ENCODE measurements around the gene ARHGEF4. TPM values are rescaled to one million over a fixed set of nuclear protein-coding genes. Genes with fewer than 3 reads are reported as not detected.

ARHGEF4 gene
- total and polyA plus RNA-seq, 10 of the 15 experiments (the other 5 are each of a cell fraction or from before 2014, with no cell fraction given) = 0.02 to 0.24 (median 0.16) TPM; not detected in 6

DNA sequence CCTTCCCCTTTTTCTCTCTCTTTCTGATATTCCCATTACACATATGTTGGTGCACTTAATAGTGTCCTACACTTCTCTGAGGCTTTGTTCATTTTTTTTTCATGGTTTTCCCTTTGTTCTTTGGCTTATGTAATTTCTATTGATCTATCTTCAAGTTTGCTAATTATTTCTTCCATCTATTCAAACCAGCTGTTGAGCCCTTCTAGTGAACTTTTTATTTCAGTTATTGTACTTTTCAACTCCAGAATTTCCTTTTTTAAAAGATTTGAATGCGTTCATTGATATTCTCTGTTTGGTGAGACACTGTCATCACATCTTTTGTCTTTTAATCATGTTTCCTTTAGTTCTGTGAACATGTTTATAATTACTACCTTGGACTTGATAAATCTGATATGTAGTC is 118.2 kb downstream of the ARHGEF4 start:
- RAD21 ChIA-PET (ENCODE audit: unreplicated experiment) = no interaction called here
- CTCF ChIA-PET = no interaction called here
- SMC1A ChIA-PET (ENCODE audit: uncharacterized antibody, unreplicated experiment) = no interaction called here
- 27% methylated on average over 1 of the region's 1 CpG for WGBS (ENCODE audit: insufficient coverage, insufficient replicate concordance, low lambda C conversion rate, missing lambda C conversion rate)
- ATAC-seq = no peak
- BruUV-seq (replicated peaks) = no TSS peak
- Histone ChIP-seq H3K9me3 (replicated peaks; ENCODE audit: control insufficient read depth, insufficient read depth, low read length) (no peaks in the 10 kb centered on the region; the same call in 1 of the 3 replicates), H3K4me3 (no peak overlapping the region), H2AFZ (ENCODE audit: control insufficient read depth, low read depth, low read length) (no peak overlapping the region), H3K27ac (ENCODE audit: control insufficient read depth, insufficient read depth) (no peak overlapping the region), H3K9ac (ENCODE audit: control insufficient read depth, insufficient read depth, low read length) (no peak overlapping the region), H3K27me3 (replicated peaks in 1 of 2; ENCODE audit: control insufficient read depth in 2 of 2, insufficient read depth in 2 of 2, low read length in 1 of 2) (no peaks in the 10 kb centered on the region), H4K20me1 (ENCODE audit: control insufficient read depth, insufficient read depth) (no peaks in the 10 kb centered on the region), H3K4me1 (ENCODE audit: control insufficient read depth, insufficient read depth, low read length) (no peaks in the 10 kb centered on the region), H3K36me3 (ENCODE audit: control insufficient read depth in 2 of 2, insufficient read depth in 2 of 2, low read length in 1 of 2) (no peaks in the 10 kb centered on the region), H3K79me2 (ENCODE audit: control insufficient read depth, insufficient read depth, low read length) (no peaks in the 10 kb centered on the region), H3K4me2 (ENCODE audit: control insufficient read depth, insufficient read depth) (no peak overlapping the region)
- in situ Hi-C loops (cut with MboI) (no loop called here), intact Hi-C loops (cut with micrococcal nuclease; ENCODE audit: unreplicated experiment) (no loop called here)
- no peak for DNase-seq (ENCODE audit: low read depth, low spot score)
- FAIRE-seq = no peak
- POLR2A ChIA-PET = no interaction called here
- TF ChIP-seq SREBF1 (IDR thresholded peaks at IDR 0.05; ENCODE audit: low read length) (no peak), KDM1A (IDR thresholded peaks at IDR 0.05; ENCODE audit: borderline replicate concordance) (no peak), BRCA1 (IDR thresholded peaks at IDR 0.05; ENCODE audit: low read depth, low read length) (no peak), ZSCAN29 (IDR thresholded peaks at IDR 0.05) (no peak), CEBPB (IDR thresholded peaks at IDR 0.05; ENCODE audit: borderline replicate concordance in 1 of 2, low read depth in 2 of 2, low read length in 2 of 2) (no peak), ZNF622 (IDR thresholded peaks at IDR 0.05) (no peak), YY1 (IDR thresholded peaks at IDR 0.05; ENCODE audit: low read depth, low read length) (no peak), RELA (IDR thresholded peaks at IDR 0.05; ENCODE audit: borderline replicate concordance, partially characterized antibody) (no peak), NFXL1 (IDR thresholded peaks at IDR 0.05; ENCODE audit: borderline replicate concordance) (no peak), TCF12 (IDR thresholded peaks at IDR 0.05; ENCODE audit: low read depth, low read length) (no peak), ATF7 (IDR thresholded peaks at IDR 0.05; ENCODE audit: low read depth) (no peak), IKZF2 (IDR thresholded peaks at IDR 0.05) (no peak)
- TF ChIP-seq, protein P1, sequence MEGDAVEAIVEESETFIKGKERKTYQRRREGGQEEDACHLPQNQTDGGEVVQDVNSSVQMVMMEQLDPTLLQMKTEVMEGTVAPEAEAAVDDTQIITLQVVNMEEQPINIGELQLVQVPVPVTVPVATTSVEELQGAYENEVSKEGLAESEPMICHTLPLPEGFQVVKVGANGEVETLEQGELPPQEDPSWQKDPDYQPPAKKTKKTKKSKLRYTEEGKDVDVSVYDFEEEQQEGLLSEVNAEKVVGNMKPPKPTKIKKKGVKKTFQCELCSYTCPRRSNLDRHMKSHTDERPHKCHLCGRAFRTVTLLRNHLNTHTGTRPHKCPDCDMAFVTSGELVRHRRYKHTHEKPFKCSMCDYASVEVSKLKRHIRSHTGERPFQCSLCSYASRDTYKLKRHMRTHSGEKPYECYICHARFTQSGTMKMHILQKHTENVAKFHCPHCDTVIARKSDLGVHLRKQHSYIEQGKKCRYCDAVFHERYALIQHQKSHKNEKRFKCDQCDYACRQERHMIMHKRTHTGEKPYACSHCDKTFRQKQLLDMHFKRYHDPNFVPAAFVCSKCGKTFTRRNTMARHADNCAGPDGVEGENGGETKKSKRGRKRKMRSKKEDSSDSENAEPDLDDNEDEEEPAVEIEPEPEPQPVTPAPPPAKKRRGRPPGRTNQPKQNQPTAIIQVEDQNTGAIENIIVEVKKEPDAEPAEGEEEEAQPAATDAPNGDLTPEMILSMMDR (IDR thresholded peaks at IDR 0.05 in 2 of 3, conservative IDR thresholded peaks at IDR 0.05 in 1 of 3; ENCODE audit: control insufficient read depth in 2 of 3, extremely low read depth in 1 of 3, insufficient read depth in 1 of 3, low read depth in 3 of 3, low read length in 3 of 3) = no peak
- TF ChIP-seq, protein P2, sequence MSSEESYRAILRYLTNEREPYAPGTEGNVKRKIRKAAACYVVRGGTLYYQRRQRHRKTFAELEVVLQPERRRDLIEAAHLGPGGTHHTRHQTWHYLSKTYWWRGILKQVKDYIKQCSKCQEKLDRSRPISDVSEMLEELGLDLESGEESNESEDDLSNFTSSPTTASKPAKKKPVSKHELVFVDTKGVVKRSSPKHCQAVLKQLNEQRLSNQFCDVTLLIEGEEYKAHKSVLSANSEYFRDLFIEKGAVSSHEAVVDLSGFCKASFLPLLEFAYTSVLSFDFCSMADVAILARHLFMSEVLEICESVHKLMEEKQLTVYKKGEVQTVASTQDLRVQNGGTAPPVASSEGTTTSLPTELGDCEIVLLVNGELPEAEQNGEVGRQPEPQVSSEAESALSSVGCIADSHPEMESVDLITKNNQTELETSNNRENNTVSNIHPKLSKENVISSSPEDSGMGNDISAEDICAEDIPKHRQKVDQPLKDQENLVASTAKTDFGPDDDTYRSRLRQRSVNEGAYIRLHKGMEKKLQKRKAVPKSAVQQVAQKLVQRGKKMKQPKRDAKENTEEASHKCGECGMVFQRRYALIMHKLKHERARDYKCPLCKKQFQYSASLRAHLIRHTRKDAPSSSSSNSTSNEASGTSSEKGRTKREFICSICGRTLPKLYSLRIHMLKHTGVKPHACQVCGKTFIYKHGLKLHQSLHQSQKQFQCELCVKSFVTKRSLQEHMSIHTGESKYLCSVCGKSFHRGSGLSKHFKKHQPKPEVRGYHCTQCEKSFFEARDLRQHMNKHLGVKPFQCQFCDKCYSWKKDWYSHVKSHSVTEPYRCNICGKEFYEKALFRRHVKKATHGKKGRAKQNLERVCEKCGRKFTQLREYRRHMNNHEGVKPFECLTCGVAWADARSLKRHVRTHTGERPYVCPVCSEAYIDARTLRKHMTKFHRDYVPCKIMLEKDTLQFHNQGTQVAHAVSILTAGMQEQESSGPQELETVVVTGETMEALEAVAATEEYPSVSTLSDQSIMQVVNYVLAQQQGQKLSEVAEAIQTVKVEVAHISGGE (CRISPR knock-in tag; IDR thresholded peaks at IDR 0.05) = no peak
- TF ChIP-seq, protein P3, sequence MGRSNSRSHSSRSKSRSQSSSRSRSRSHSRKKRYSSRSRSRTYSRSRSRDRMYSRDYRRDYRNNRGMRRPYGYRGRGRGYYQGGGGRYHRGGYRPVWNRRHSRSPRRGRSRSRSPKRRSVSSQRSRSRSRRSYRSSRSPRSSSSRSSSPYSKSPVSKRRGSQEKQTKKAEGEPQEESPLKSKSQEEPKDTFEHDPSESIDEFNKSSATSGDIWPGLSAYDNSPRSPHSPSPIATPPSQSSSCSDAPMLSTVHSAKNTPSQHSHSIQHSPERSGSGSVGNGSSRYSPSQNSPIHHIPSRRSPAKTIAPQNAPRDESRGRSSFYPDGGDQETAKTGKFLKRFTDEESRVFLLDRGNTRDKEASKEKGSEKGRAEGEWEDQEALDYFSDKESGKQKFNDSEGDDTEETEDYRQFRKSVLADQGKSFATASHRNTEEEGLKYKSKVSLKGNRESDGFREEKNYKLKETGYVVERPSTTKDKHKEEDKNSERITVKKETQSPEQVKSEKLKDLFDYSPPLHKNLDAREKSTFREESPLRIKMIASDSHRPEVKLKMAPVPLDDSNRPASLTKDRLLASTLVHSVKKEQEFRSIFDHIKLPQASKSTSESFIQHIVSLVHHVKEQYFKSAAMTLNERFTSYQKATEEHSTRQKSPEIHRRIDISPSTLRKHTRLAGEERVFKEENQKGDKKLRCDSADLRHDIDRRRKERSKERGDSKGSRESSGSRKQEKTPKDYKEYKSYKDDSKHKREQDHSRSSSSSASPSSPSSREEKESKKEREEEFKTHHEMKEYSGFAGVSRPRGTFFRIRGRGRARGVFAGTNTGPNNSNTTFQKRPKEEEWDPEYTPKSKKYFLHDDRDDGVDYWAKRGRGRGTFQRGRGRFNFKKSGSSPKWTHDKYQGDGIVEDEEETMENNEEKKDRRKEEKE (IDR thresholded peaks at IDR 0.05) = no peak
- TF ChIP-seq, protein P4, sequence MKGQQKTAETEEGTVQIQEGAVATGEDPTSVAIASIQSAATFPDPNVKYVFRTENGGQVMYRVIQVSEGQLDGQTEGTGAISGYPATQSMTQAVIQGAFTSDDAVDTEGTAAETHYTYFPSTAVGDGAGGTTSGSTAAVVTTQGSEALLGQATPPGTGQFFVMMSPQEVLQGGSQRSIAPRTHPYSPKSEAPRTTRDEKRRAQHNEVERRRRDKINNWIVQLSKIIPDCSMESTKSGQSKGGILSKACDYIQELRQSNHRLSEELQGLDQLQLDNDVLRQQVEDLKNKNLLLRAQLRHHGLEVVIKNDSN (IDR thresholded peaks at IDR 0.05; ENCODE audit: borderline replicate concordance, extremely low read length, insufficient read depth, low read depth, low read length) = no peak
- TF ChIP-seq, protein P5, sequence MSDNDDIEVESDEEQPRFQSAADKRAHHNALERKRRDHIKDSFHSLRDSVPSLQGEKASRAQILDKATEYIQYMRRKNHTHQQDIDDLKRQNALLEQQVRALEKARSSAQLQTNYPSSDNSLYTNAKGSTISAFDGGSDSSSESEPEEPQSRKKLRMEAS (IDR thresholded peaks at IDR 0.05; ENCODE audit: low read depth, low read length) = no peak
